ENCODE results near the gene KLHL24. TPM values are rescaled to one million over a fixed set of nuclear protein-coding genes. Genes with fewer than 3 reads are reported as not detected.
"Not testable (repeated sequence)": the region's sequence is repeated elsewhere in the genome, so short reads cannot be mapped to it uniquely, and the experiment has no call there.

KLHL24 gene
- total RNA-seq, 1 donor from 2014 or later: 178 TPM

DNA sequence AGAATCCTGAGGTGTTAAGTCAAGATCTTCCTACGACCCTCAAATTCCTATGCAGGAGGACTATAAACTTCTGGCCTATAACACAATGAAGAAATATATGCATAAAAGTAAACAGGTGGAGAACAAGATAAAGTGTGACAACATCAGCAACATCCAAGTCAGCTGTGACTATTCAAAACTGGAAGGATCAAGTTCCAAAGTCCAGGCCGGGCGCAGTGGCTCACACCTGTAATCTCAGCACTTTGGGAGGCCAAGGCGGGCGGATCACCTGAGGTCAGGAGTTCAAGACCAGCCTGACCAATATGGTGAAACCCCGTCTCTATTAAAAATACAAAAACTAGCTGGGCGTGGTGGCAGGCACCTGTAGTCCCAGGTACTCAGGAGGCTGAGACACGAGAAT is 2.7 kb upstream of the KLHL24 start:
- H3K27me3 ChIP-seq (ENCODE audit: control insufficient read depth in 3 of 3, insufficient read depth in 3 of 3, low read length in 3 of 3); H3K4me3 ChIP-seq (ENCODE audit: low read length in 3 of 3); H3K9ac ChIP-seq (ENCODE audit: low read depth in 1 of 3, low read length in 3 of 3); H3K36me3 ChIP-seq (ENCODE audit: control insufficient read depth in 3 of 3, insufficient read depth in 3 of 3, low read length in 3 of 3); H3K27ac ChIP-seq (ENCODE audit: low read depth, low read length); H3K9me3 ChIP-seq (ENCODE audit: control insufficient read depth in 3 of 3, low read length in 3 of 3): not testable (repeated sequence)
- peaks cover 28 to 37% (median 33%) of the 10 kb centered on the region in 3 donors for H3K4me1 ChIP-seq (ENCODE audit: control insufficient read depth in 3 of 3, insufficient read depth in 3 of 3, low read length in 3 of 3)

GRCh38 chr3:183634707-183635106 is 716 bp upstream of the KLHL24 start:
- H3K9ac ChIP-seq (ENCODE audit: low read depth in 1 of 3, low read length in 3 of 3): peak overlapping the region; percentile 97 to 100 (median 99)
- peaks cover 0 to 4% (median 0%) of the 10 kb centered on the region in 3 donors for H3K36me3 ChIP-seq (ENCODE audit: control insufficient read depth in 3 of 3, insufficient read depth in 3 of 3, low read length in 3 of 3)
- H3K4me3 ChIP-seq (ENCODE audit: low read length in 3 of 3): peak overlapping the region; percentile 86 to 94 (median 90)
- H3K9me3 ChIP-seq (ENCODE audit: control insufficient read depth in 3 of 3, low read length in 3 of 3): no peaks in the 10 kb centered on the region
- H3K27me3 ChIP-seq (ENCODE audit: control insufficient read depth in 3 of 3, insufficient read depth in 3 of 3, low read length in 3 of 3): no peaks in the 10 kb centered on the region
- H3K27ac ChIP-seq (ENCODE audit: low read depth, low read length): peak overlapping the region; percentile 100
- peaks cover 15 to 31% (median 28%) of the 10 kb centered on the region in 3 donors for H3K4me1 ChIP-seq (ENCODE audit: control insufficient read depth in 3 of 3, insufficient read depth in 3 of 3, low read length in 3 of 3)

- H3K27ac ChIP-seq (ENCODE audit: low read depth, low read length): peak overlapping the region; percentile 100
- no peaks in the 10 kb centered on the region for H3K27me3 ChIP-seq (ENCODE audit: control insufficient read depth in 3 of 3, insufficient read depth in 3 of 3, low read length in 3 of 3)
- peaks cover 0 to 4% (median 0%) of the 10 kb centered on the region in 3 donors for H3K36me3 ChIP-seq (ENCODE audit: control insufficient read depth in 3 of 3, insufficient read depth in 3 of 3, low read length in 3 of 3)
- H3K4me3 ChIP-seq (ENCODE audit: low read length in 3 of 3): peak overlapping the region; percentile 86 to 94 (median 90)
- peak overlapping the region; percentile 97 to 100 (median 99) for H3K9ac ChIP-seq (ENCODE audit: low read depth in 1 of 3, low read length in 3 of 3)
- H3K9me3 ChIP-seq (ENCODE audit: control insufficient read depth in 3 of 3, low read length in 3 of 3): no peaks in the 10 kb centered on the region
- peaks cover 14 to 30% (median 24%) of the 10 kb centered on the region in 3 donors for H3K4me1 ChIP-seq (ENCODE audit: control insufficient read depth in 3 of 3, insufficient read depth in 3 of 3, low read length in 3 of 3)
Measured at GRCh38 chr3:183635107-183635430, 354 bp upstream of the KLHL24 start.

DNA sequence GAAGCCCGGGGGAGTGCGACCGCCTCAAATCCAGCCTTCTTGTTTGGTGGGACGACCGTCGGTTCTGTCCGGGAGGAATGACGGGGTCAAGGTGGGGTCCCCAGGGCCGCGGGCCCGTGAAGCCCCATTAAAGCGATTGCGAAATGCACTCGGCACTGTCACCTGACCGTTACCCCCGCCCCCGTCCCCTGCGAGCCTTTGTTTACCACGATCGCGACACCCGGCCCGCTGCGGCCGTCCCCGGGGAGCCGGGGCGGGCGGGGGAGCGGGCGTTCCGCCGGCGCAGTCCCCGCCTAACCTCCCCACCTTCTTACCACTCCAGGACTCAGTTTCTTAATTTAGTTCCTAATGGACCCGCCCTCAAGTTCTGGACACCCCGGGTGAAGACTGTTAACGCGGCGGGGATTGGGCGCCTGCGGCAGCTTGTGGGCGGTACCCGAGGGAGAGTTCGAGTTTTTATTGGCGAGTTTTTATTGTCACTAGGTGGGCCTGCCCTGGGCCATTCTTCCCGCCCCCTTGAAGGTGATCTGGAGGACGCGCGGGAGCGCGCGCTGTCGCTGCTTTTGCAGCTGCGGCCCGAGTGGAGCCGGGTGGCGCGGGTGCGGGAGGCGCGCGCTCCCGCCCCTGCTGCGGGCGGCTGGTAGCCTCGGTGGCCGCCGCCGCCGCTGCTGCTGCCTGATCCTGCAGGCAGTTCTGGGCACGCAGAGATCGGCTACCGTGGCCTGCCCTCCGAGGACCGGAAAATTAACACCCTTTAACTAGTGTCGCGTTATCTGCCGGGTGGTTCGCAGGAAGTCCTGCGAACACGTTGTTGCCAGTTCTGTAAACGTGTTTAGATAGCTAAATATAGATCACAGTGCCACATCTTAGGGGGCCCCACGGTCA is 1.0 kb downstream of the KLHL24 start:
- Histone ChIP-seq H3K9ac (ENCODE audit: low read depth in 1 of 3, low read length in 3 of 3) (peak overlapping the region; percentile 97 to 100 (median 99)), H3K27me3 (ENCODE audit: control insufficient read depth in 3 of 3, insufficient read depth in 3 of 3, low read length in 3 of 3) (no peaks in the 10 kb centered on the region), H3K4me3 (ENCODE audit: low read length in 3 of 3) (peak overlapping the region; percentile 86 to 94 (median 90)), H3K27ac (ENCODE audit: low read depth, low read length) (peak overlapping the region; percentile 100), H3K4me1 (ENCODE audit: control insufficient read depth in 3 of 3, insufficient read depth in 3 of 3, low read length in 3 of 3) (peaks cover 10 to 26% (median 21%) of the 10 kb centered on the region in 3 donors), H3K36me3 (ENCODE audit: control insufficient read depth in 3 of 3, insufficient read depth in 3 of 3, low read length in 3 of 3) (peaks cover 0 to 4% (median 0%) of the 10 kb centered on the region in 3 donors), H3K9me3 (ENCODE audit: control insufficient read depth in 3 of 3, low read length in 3 of 3) (no peaks in the 10 kb centered on the region)

DNA sequence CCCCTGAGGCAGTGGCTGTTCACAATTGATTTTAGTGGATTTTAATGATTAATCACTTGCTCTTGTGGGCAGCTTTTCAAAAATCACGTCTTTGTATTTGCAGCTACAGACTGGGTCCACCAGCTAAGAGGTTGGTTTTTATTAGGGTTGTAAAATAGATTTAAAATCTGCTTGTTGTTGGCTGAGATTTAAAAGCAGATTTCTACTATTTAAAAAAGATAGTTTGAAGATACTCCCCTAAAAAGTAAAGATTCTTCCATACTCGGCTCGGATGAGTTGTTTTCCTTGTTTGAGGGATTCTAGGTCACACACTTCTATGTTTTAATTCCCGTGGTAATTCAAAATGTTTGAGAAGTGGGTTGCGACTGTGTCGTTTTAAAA is 1.7 kb downstream of the KLHL24 start:
- Histone ChIP-seq H3K36me3 (ENCODE audit: control insufficient read depth in 3 of 3, insufficient read depth in 3 of 3, low read length in 3 of 3) (peaks cover 0 to 4% (median 0%) of the 10 kb centered on the region in 3 donors), H3K9me3 (ENCODE audit: control insufficient read depth in 3 of 3, low read length in 3 of 3) (no peaks in the 10 kb centered on the region), H3K27me3 (ENCODE audit: control insufficient read depth in 3 of 3, insufficient read depth in 3 of 3, low read length in 3 of 3) (no peaks in the 10 kb centered on the region), H3K4me1 (ENCODE audit: control insufficient read depth in 3 of 3, insufficient read depth in 3 of 3, low read length in 3 of 3) (peaks cover 10 to 31% (median 27%) of the 10 kb centered on the region in 3 donors), H3K9ac (ENCODE audit: low read depth in 1 of 3, low read length in 3 of 3) (peak overlapping the region; percentile 97 to 100 (median 99)), H3K4me3 (ENCODE audit: low read length in 3 of 3) (peak overlapping the region; percentile 86 to 94 (median 90)), H3K27ac (ENCODE audit: low read depth, low read length) (peak overlapping the region; percentile 100)

- peaks cover 10 to 32% (median 28%) of the 10 kb centered on the region in 3 donors for H3K4me1 ChIP-seq (ENCODE audit: control insufficient read depth in 3 of 3, insufficient read depth in 3 of 3, low read length in 3 of 3)
Measured at GRCh38 chr3:183637633-183638032, 2.2 kb downstream of the KLHL24 start.

DNA sequence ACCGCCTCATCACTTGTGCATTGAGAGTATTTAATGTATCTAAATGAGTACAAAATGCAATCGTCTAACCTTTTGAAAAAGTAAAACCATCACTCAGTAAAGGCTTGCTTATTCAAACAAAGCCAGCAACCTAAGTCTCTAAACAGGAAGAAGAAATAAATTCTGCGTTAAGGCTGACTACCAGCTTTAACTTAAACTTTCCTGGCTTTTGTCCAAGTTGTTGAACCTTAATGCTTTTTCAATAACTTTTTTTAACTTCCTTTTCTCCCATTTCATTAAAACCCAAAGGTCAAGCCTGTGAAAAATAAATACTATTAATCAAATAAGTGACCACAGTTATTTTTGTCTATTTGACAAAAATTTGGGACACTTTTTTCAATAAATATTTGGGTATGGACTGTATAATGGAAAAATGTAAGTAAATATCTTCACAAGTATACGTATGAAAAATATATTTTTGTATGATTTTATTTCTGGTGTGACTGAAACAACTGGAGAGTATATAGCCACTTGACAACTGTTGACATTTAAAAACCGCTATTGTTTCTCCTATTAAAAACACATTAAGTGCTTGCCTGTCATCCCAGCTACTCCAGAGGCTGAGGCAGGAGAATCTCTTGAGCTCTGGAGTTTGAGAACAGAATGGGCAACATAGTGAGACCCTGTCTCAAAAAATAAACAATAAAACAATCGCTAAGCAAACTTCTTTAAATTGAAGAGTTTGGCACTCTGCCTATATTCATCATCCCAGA is 2.9 kb downstream of the KLHL24 start:
- peak overlapping the region; percentile 63 to 100 (median 99) for H3K9ac ChIP-seq (ENCODE audit: low read depth in 1 of 3, low read length in 3 of 3)
- peaks cover 0 to 4% (median 0%) of the 10 kb centered on the region in 3 donors for H3K36me3 ChIP-seq (ENCODE audit: control insufficient read depth in 3 of 3, insufficient read depth in 3 of 3, low read length in 3 of 3)
- no peaks in the 10 kb centered on the region for H3K27me3 ChIP-seq (ENCODE audit: control insufficient read depth in 3 of 3, insufficient read depth in 3 of 3, low read length in 3 of 3)
- no peaks in the 10 kb centered on the region for H3K9me3 ChIP-seq (ENCODE audit: control insufficient read depth in 3 of 3, low read length in 3 of 3)
- H3K4me3 ChIP-seq (ENCODE audit: low read length in 3 of 3): peak overlapping the region; percentile 49 to 94 (median 90)
- peak overlapping the region; percentile 100 for H3K27ac ChIP-seq (ENCODE audit: low read depth, low read length)
- peaks cover 10 to 32% (median 29%) of the 10 kb centered on the region in 3 donors for H3K4me1 ChIP-seq (ENCODE audit: control insufficient read depth in 3 of 3, insufficient read depth in 3 of 3, low read length in 3 of 3)

More at GRCh38 chr3:183637633-183638032, 2.2 kb downstream of the KLHL24 start:
- Histone ChIP-seq H3K4me3 (ENCODE audit: low read length in 3 of 3) (peak overlapping the region; percentile 86 to 94 (median 90)), H3K27ac (ENCODE audit: low read depth, low read length) (peak overlapping the region; percentile 100), H3K9ac (ENCODE audit: low read depth in 1 of 3, low read length in 3 of 3) (peak overlapping the region; percentile 97 to 100 (median 99))
- H3K9me3 ChIP-seq (ENCODE audit: control insufficient read depth in 3 of 3, low read length in 3 of 3); H3K36me3 ChIP-seq (ENCODE audit: control insufficient read depth in 3 of 3, insufficient read depth in 3 of 3, low read length in 3 of 3); H3K27me3 ChIP-seq (ENCODE audit: control insufficient read depth in 3 of 3, insufficient read depth in 3 of 3, low read length in 3 of 3): not testable (repeated sequence)

GRCh38 chr3:183640635-183641034 is 5.2 kb downstream of the KLHL24 start:
- H3K27me3 ChIP-seq (ENCODE audit: control insufficient read depth in 3 of 3, insufficient read depth in 3 of 3, low read length in 3 of 3); H3K36me3 ChIP-seq (ENCODE audit: control insufficient read depth in 3 of 3, insufficient read depth in 3 of 3, low read length in 3 of 3); H3K9me3 ChIP-seq (ENCODE audit: control insufficient read depth in 3 of 3, low read length in 3 of 3); H3K9ac ChIP-seq (ENCODE audit: low read depth in 1 of 3, low read length in 3 of 3); H3K4me3 ChIP-seq (ENCODE audit: low read length in 3 of 3): not testable (repeated sequence)
- peak overlapping the region; percentile 0 for H3K27ac ChIP-seq (ENCODE audit: low read depth, low read length)
- H3K4me1 ChIP-seq (ENCODE audit: control insufficient read depth in 3 of 3, insufficient read depth in 3 of 3, low read length in 3 of 3): peaks cover 7 to 40% (median 27%) of the 10 kb centered on the region in 3 donors

GRCh38 chr3:183641882-183642281 is 6.5 kb downstream of the KLHL24 start:
- peak overlapping the region; percentile 79 for H3K27ac ChIP-seq (ENCODE audit: low read depth, low read length)
- H3K27me3 ChIP-seq (ENCODE audit: control insufficient read depth in 3 of 3, insufficient read depth in 3 of 3, low read length in 3 of 3): no peaks in the 10 kb centered on the region

More at GRCh38 chr3:183641882-183642281, 6.5 kb downstream of the KLHL24 start:
- peak overlapping the region; percentile 26 to 76 (median 57) for H3K9ac ChIP-seq (ENCODE audit: low read depth in 1 of 3, low read length in 3 of 3)
- no peaks in the 10 kb centered on the region for H3K9me3 ChIP-seq (ENCODE audit: control insufficient read depth in 3 of 3, low read length in 3 of 3)
- peaks cover 0 to 12% (median 9%) of the 10 kb centered on the region in 3 donors for H3K36me3 ChIP-seq (ENCODE audit: control insufficient read depth in 3 of 3, insufficient read depth in 3 of 3, low read length in 3 of 3)
- H3K4me1 ChIP-seq (ENCODE audit: control insufficient read depth in 3 of 3, insufficient read depth in 3 of 3, low read length in 3 of 3): peaks cover 7 to 41% (median 27%) of the 10 kb centered on the region in 3 donors
- peak overlapping the region; percentile 15 to 44 (median 43) for H3K4me3 ChIP-seq (ENCODE audit: low read length in 3 of 3)

Data from skeletal muscle tissue (tissue), 4 donors.